Endometrial microvascular endothelial cells (primary cell): ENCODE results near the gene PDE5A. TPM values are rescaled to one million over a fixed set of nuclear protein-coding genes. Genes with fewer than 3 reads are reported as not detected.
"Not testable (repeated sequence)": the region's sequence is repeated elsewhere in the genome, so short reads cannot be mapped to it uniquely, and the experiment has no call there.

ENCODE experiments used
- in situ Hi-C: cut with HindIII; loops from 2 replicates; pipeline ENCODE4 v1.10.0; 2017; ENCODE audit warnings: low sequenced_read_pairs, low pct_unique_long_range_greater_than_20kb; ENCODE audit errors: inconsistent ontology term
- total RNA-seq: library from RNA; depleted of rRNA; stranded (reverse); fragments of >200 nt; gene quantifications from one replicate; pipeline ENCODE4 v1.2.3, GENCODE V29; 2015; ENCODE audit errors: inconsistent ontology term

The PDE5A gene
- 2.9 TPM for total RNA-seq

GRCh38 chr4:119628281-119629141 is at the start of gene PDE5A:
TSS of gene PDE5A (minus strand) at chr4:119628804. CDS start at chr4:119628671, 133 bp downstream.
- in situ Hi-C loops, result no loop called here

GRCh38 chr4:119676101-119676500 is 47.5 kb upstream of the PDE5A start:
- in situ Hi-C loops, result no loop called here

GRCh38 chr4:119675391-119675790 is 46.8 kb upstream of the PDE5A start:
- in situ Hi-C loops, result no loop called here

DNA sequence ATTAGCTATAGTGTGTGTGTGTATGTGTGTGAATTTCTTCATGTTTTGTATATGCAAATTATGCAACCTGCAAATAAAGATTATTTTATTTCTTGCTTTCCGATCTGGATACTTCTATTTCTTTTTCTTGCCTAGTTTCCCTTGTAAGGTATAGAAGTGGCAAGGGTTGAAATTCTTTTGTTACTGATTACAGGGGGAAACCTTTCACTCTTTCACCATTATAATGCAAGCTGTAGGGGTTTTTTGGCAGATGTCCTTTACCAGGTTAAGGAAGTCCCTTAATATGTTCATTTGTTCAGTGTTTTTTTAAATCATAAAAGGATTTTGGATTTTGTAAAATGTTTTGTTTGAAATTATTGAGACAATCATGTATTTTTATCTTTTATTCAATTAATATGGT is 44.3 kb upstream of the PDE5A start:
- in situ Hi-C loops, result no loop called here

GRCh38 chr4:119672086-119672485 is 43.5 kb upstream of the PDE5A start:
- in situ Hi-C loops, result no loop called here

- in situ Hi-C loops, result no loop called here
These were observed 42.6 kb upstream of the PDE5A start for GRCh38 chr4:119671205-119671604.

- in situ Hi-C loops, result no loop called here
These were observed 39.2 kb upstream of the PDE5A start for GRCh38 chr4:119667802-119668201.

GRCh38 chr4:119666653-119667091 is 38.1 kb upstream of the PDE5A start:
- in situ Hi-C loops, result no loop called here

- in situ Hi-C loops, result no loop called here
These were observed 37.1 kb upstream of the PDE5A start for GRCh38 chr4:119665752-119666151.

- in situ Hi-C loops, result no loop called here
These were observed 35.7 kb upstream of the PDE5A start for GRCh38 chr4:119664168-119664907.

DNA sequence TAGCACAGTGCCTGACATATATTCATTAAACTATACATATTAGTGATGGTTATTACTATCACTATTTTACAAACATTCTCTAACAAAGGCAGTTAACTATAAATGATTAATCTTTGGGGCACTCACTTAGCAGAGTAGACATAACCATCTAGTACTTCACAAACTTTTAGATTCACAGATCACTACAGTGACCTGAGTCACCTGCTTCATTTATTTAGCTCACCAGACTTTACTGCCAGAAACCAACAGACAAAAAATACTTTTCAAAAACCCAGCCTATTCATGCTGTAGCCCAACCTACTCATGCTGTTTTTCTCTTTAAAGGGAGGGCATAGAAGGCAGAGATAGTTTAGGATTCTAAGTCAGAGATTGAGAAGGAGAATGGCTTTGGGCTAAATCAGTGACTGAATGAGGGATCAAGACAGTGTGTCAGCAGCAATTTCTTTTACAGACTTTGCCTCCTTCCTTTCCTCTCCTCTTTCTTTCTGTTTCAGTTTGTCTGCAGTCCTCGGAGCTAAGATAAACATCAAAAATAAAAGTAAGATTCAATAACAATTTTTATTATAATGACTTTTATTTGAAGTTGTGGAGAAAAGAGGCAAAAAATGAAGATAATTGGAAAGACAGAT is 34.7 kb upstream of the PDE5A start:
- in situ Hi-C loops, result no loop called here

- in situ Hi-C loops, result not testable (repeated sequence)
These were observed 34.0 kb upstream of the PDE5A start for GRCh38 chr4:119662612-119663011.

DNA sequence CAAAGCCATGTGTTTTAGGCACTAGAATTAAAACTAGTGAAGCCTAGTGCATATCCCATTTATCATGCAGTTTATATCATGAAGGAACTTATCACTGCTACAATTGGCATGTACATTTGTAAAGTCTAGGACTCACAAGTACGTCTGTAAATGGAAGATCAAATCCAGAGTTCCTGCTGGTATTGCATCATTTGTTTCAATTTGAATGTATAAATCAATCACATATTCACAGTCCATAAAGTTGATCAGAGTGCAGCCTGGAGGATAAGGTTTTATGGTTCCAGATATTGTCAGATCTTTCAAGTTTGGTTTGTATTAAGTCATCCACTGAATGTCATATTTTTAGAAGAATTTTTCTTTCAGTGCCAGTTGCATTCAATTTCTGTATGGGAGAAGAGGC is 32.6 kb upstream of the PDE5A start:
- in situ Hi-C loops, result no loop called here

GRCh38 chr4:119659576-119659975 is 31.0 kb upstream of the PDE5A start:
- in situ Hi-C loops, result no loop called here

DNA sequence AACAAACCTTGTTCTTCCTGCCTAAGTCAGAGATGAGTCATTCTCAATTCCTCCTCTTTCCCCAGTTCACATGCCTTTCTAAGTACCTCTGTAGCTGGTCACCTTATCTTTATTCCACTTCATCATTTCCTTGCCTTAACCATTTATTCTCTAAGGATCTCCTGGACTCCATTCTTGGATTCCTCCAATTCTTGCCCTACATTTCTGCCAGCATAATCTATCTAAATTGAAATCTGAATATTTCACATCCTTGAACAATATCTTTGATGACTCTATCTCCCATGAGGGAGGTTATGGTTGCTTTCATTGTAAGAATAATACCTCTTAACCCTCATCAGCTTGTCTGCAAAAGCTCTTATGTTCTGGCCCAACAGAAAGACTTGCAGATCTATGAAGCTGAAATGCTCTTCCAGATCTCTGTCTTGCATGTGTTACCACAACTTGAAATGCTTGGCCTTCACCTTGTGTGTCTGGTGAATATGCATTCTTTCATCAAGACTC is 28.6 kb upstream of the PDE5A start:
- in situ Hi-C loops, result no loop called here

DNA sequence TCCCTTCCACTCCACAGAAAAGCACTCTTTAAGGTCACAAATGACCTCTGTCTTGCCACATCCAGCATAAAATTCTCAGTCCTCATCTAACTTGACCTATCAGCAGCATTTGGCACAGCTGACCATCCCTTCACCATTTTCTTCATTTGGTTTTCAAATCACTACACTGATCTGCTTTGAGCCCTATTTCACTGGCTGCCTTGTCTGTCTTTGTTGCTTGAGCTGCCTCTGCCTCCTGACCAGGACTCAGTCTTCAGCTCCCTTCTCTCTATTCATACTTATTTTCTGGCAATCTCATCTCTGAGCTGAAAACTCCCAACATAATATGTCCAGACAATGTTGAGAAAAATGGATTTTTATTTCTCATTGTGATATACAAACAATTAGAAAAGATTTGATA is 27.7 kb upstream of the PDE5A start:
- in situ Hi-C loops, result no loop called here

GRCh38 chr4:119655111-119655837 is 26.7 kb upstream of the PDE5A start:
- in situ Hi-C loops, result no loop called here

DNA sequence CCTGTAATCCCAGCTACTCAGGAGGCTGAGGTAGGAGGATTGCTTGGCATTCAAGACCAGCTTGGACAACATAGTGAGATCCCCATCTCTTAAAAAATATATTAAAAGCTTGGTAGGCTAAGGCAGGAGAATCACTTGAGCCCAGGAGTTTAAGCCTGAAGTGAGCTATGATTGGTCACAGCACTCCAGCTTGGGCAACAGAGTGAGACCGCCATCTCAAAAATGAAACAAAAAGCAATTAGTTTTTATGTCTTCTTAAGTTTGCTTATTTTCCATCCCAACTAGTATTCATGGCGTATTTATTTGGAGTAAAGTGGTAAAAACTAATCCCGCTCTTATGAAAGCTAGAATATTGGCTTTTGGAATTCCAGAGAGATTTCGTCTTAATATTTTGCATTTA is 25.4 kb upstream of the PDE5A start:
- in situ Hi-C loops, result no loop called here

- in situ Hi-C loops, result no loop called here
These were observed 24.4 kb upstream of the PDE5A start for GRCh38 chr4:119652998-119653397.
